Lower lobe of right lung (tissue), 2 donors: ENCODE data around the gene ZSWIM3. TPM values are rescaled to one million over a fixed set of nuclear protein-coding genes. Genes with fewer than 3 reads are reported as not detected.

Experiments used
- ATAC-seq, 2 donors: fragments of 200-7000 bp; cut with Tn5 transposase; one replicate each; pipeline ENCODE4 v1.9.1; 2020 to 2022; ENCODE audit warnings: mild to moderate bottlenecking in 2 of 2, moderate library complexity in 2 of 2
- DNase-seq: peaks from one replicate; pipeline ENCODE4 v3.0.0-alpha.2; 2020
- H3K27ac ChIP-seq: fragments of 200-600 bp; one replicate; pipeline ENCODE4 v1.8.0; 2022
- H3K27me3 ChIP-seq: fragments of 200-600 bp; one replicate; pipeline ENCODE4 v1.8.0; 2022; ENCODE audit warnings: low read depth
- H3K36me3 ChIP-seq: fragments of 200-600 bp; one replicate; pipeline ENCODE4 v1.8.0; 2022; ENCODE audit warnings: mild to moderate bottlenecking
- H3K4me1 ChIP-seq: fragments of 200-600 bp; one replicate; pipeline ENCODE4 v1.8.0; 2022
- H3K4me3 ChIP-seq: fragments of 200-600 bp; one replicate; pipeline ENCODE4 v1.8.0; 2022; ENCODE audit warnings: mild to moderate bottlenecking
- H3K9me3 ChIP-seq: fragments of 200-600 bp; one replicate; pipeline ENCODE4 v1.8.0; 2022
- CTCF ChIP-seq: fragments of 200-600 bp; IDR thresholded peaks from one replicate; pipeline ENCODE4 v1.8.0; 2022; ENCODE audit warnings: antibody characterized with exemption, mild to moderate bottlenecking
- intact Hi-C: fragments of 100-400 bp; cut with DNase I; formaldehyde crosslinking; loops from one replicate; pipeline ENCODE4 v1.11.0; 2022
- total RNA-seq: library from RNA; stranded (reverse); fragmentation: NEBNext Ultra II Directional; extraction: Animal tissue kit (Norgen Biotek cat#: 25700); gene quantifications from one replicate; pipeline ENCODE4 v1.2.1, GENCODE V29; 2021
- donor health status: DM: no; HTN: yes; CAD: no; lungs with severe emphysema.

The ZSWIM3 gene
- total RNA-seq, 1 donor from 2014 or later, result 3.0 TPM

GRCh38 chr20:45927071-45927878, 69.9 kb downstream of the ZSWIM3 start:
- no peak for TF ChIP-seq CTCF
- intact Hi-C loops, result no loop called here
- Histone ChIP-seq H3K27me3 (no peaks in the 10 kb centered on the region), H3K27ac (no peak overlapping the region), H3K4me3 (no peak overlapping the region), H3K4me1 (peaks cover 27% of the 10 kb centered on the region), H3K9me3 (no peaks in the 10 kb centered on the region), H3K36me3 (no peaks in the 10 kb centered on the region)
- no peak for DNase-seq
- ATAC-seq, result no peak

Other genes with a start within 250 kb of the ZSWIM3 start
- not detected for gene WFDC10A, start 227.9 kb upstream of the ZSWIM3 start, total RNA-seq
- gene WFDC9, start 226.3 kb upstream of the ZSWIM3 start, total RNA-seq, result not detected
- gene WFDC11, start 187.4 kb upstream of the ZSWIM3 start, total RNA-seq, result not detected
- gene WFDC13, start 155.6 kb upstream of the ZSWIM3 start, total RNA-seq, result not detected
- 1.2 TPM for gene WFDC10B, start 152.6 kb upstream of the ZSWIM3 start, total RNA-seq
- gene SPINT4, start 135.3 kb upstream of the ZSWIM3 start, total RNA-seq, result not detected
- 3.4 TPM for gene WFDC3, start 65.7 kb upstream of the ZSWIM3 start, total RNA-seq
- gene DNTTIP1, start 65.7 kb upstream of the ZSWIM3 start, total RNA-seq, result 30.8 TPM
- 3.5 TPM for gene UBE2C, start 45.0 kb upstream of the ZSWIM3 start, total RNA-seq
- gene TNNC2, start 30.3 kb upstream of the ZSWIM3 start, total RNA-seq, result not detected
- 24.1 TPM for gene SNX21, start 23.8 kb upstream of the ZSWIM3 start, total RNA-seq
- 25.6 TPM for gene ACOT8, start 222 bp upstream of the ZSWIM3 start, total RNA-seq
- 9.6 TPM for gene ZSWIM1, start 23.6 kb downstream of the ZSWIM3 start, total RNA-seq
- gene SPATA25, start 30.0 kb downstream of the ZSWIM3 start, total RNA-seq, result 1.1 TPM
- 2.4 TPM for gene NEURL2, start 33.6 kb downstream of the ZSWIM3 start, total RNA-seq
- 185 TPM for gene CTSA, start 33.7 kb downstream of the ZSWIM3 start, total RNA-seq
- 145 TPM for gene PLTP, start 54.5 kb downstream of the ZSWIM3 start, total RNA-seq
- 34.7 TPM for gene PCIF1, start 77.1 kb downstream of the ZSWIM3 start, total RNA-seq
- gene ZNF335, start 114.6 kb downstream of the ZSWIM3 start, total RNA-seq, result 20.4 TPM
- gene MMP9, start 151.3 kb downstream of the ZSWIM3 start, total RNA-seq, result 9.4 TPM
- gene SLC12A5, start 171.6 kb downstream of the ZSWIM3 start, total RNA-seq, result 1.2 TPM
- gene NCOA5, start 232.3 kb downstream of the ZSWIM3 start, total RNA-seq, result 29.4 TPM